Mononuclear cell (primary cell): Measurements from ENCODE around the gene LRP8. TPM values are rescaled to one million over a fixed set of nuclear protein-coding genes. Genes with fewer than 3 reads are reported as not detected.

ENCODE experiments used
- H3K27me3 ChIP-seq: 2 replicates; pipeline ENCODE4 v1.6.0; 2011; ENCODE audit warnings: low read length, control low read depth; ENCODE audit not compliant: insufficient read depth
- H3K4me1 ChIP-seq: 2 replicates; pipeline ENCODE4 v1.5.1; 2011; ENCODE audit warnings: mild to moderate bottlenecking, low read length, control low read depth; ENCODE audit not compliant: insufficient read depth
- H3K4me3 ChIP-seq: 2 replicates; pipeline ENCODE4 v1.5.1; 2011; ENCODE audit warnings: mild to moderate bottlenecking, low read length, moderate library complexity
- H3K9me3 ChIP-seq: 2 replicates; pipeline ENCODE4 v1.5.1; 2011; ENCODE audit warnings: low read depth, mild to moderate bottlenecking, control low read depth, low read length
- total RNA-seq: library from RNA; depleted of rRNA; stranded (reverse); fragments of >200 nt; gene quantifications from one replicate; pipeline ENCODE4 v1.2.3, GENCODE V29; 2012

LRP8 gene
- total RNA-seq, 1 donor = 10.0 TPM

GRCh38 chr1:53366901-53367502 is 39.1 kb upstream of the LRP8 start:
- Histone ChIP-seq H3K4me3 (no peak overlapping the region), H3K4me1 (peaks cover 33% of the 10 kb centered on the region), H3K27me3 (no peaks in the 10 kb centered on the region), H3K9me3 (no peaks in the 10 kb centered on the region)

GRCh38 chr1:53365437-53366063 is 37.7 kb upstream of the LRP8 start:
- Histone ChIP-seq H3K27me3 (no peaks in the 10 kb centered on the region), H3K4me3 (no peak overlapping the region), H3K4me1 (peaks cover 33% of the 10 kb centered on the region), H3K9me3 (no peaks in the 10 kb centered on the region)

GRCh38 chr1:53362851-53363642 is 35.2 kb upstream of the LRP8 start:
- no peak overlapping the region for H3K4me3 ChIP-seq
- peaks cover 23% of the 10 kb centered on the region for H3K4me1 ChIP-seq
- peaks cover 5% of the 10 kb centered on the region for H3K9me3 ChIP-seq
- H3K27me3 ChIP-seq = no peaks in the 10 kb centered on the region

- Histone ChIP-seq H3K4me3 (no peak overlapping the region), H3K27me3 (no peaks in the 10 kb centered on the region), H3K9me3 (peaks cover 13% of the 10 kb centered on the region), H3K4me1 (peaks cover 15% of the 10 kb centered on the region)
Observed at GRCh38 chr1:53362270-53362669, 34.4 kb upstream of the LRP8 start.

GRCh38 chr1:53361541-53361961 is 33.7 kb upstream of the LRP8 start:
- peaks cover 20% of the 10 kb centered on the region for H3K9me3 ChIP-seq
- no peak overlapping the region for H3K4me3 ChIP-seq
- no peaks in the 10 kb centered on the region for H3K27me3 ChIP-seq
- peaks cover 8% of the 10 kb centered on the region for H3K4me1 ChIP-seq

- Histone ChIP-seq H3K9me3 (peaks cover 24% of the 10 kb centered on the region), H3K27me3 (no peaks in the 10 kb centered on the region), H3K4me3 (no peak overlapping the region), H3K4me1 (no peaks in the 10 kb centered on the region)
Observed at GRCh38 chr1:53359934-53360276, 32.0 kb upstream of the LRP8 start.

GRCh38 chr1:53359225-53359933 is 31.5 kb upstream of the LRP8 start:
- H3K9me3 ChIP-seq = peaks cover 24% of the 10 kb centered on the region
- H3K4me1 ChIP-seq = no peaks in the 10 kb centered on the region

GRCh38 chr1:53356637-53357036 is 28.8 kb upstream of the LRP8 start:
- no peaks in the 10 kb centered on the region for H3K4me1 ChIP-seq
- no peak overlapping the region for H3K4me3 ChIP-seq
- H3K27me3 ChIP-seq = no peaks in the 10 kb centered on the region
- H3K9me3 ChIP-seq = peaks cover 24% of the 10 kb centered on the region

More at GRCh38 chr1:53359225-53359933, 31.5 kb upstream of the LRP8 start:
- no peaks in the 10 kb centered on the region for H3K27me3 ChIP-seq
- H3K4me3 ChIP-seq = no peak overlapping the region

- Histone ChIP-seq H3K9me3 (peaks cover 24% of the 10 kb centered on the region), H3K4me3 (no peak overlapping the region), H3K27me3 (no peaks in the 10 kb centered on the region), H3K4me1 (no peaks in the 10 kb centered on the region)
Observed at GRCh38 chr1:53354119-53354518, 26.2 kb upstream of the LRP8 start.

GRCh38 chr1:53352561-53352960 is 24.7 kb upstream of the LRP8 start:
- no peaks in the 10 kb centered on the region for H3K4me1 ChIP-seq
- H3K9me3 ChIP-seq = peaks cover 15% of the 10 kb centered on the region
- H3K4me3 ChIP-seq = no peak overlapping the region
- H3K27me3 ChIP-seq = no peaks in the 10 kb centered on the region

- Histone ChIP-seq H3K4me3 (no peak overlapping the region), H3K9me3 (peaks cover under 1% of the 10 kb centered on the region), H3K4me1 (no peaks in the 10 kb centered on the region), H3K27me3 (no peaks in the 10 kb centered on the region)
Observed at GRCh38 chr1:53350853-53351767, 23.2 kb upstream of the LRP8 start.

- no peaks in the 10 kb centered on the region for H3K27me3 ChIP-seq
- no peak overlapping the region for H3K4me3 ChIP-seq
- H3K9me3 ChIP-seq = no peaks in the 10 kb centered on the region
- no peaks in the 10 kb centered on the region for H3K4me1 ChIP-seq
Observed at GRCh38 chr1:53349968-53350852, 22.3 kb upstream of the LRP8 start.

- H3K4me1 ChIP-seq = no peaks in the 10 kb centered on the region
- no peaks in the 10 kb centered on the region for H3K9me3 ChIP-seq
- no peaks in the 10 kb centered on the region for H3K27me3 ChIP-seq
- no peak overlapping the region for H3K4me3 ChIP-seq
Observed at GRCh38 chr1:53349369-53349835, 21.5 kb upstream of the LRP8 start.
